Skeletal muscle cell (primary cell): ENCODE results near the gene MIS12.

Experiments
- DNase-seq: peaks from one replicate; pipeline ENCODE4 v3.0.0-alpha.2; 2010; ENCODE audit warnings: low read depth
- H3K4me3 ChIP-seq: 2 replicates; pipeline ENCODE4 v1.5.1; 2011; ENCODE audit warnings: low read depth, mild to moderate bottlenecking, control low read depth, low read length, moderate library complexity

MIS12 gene

DNA sequence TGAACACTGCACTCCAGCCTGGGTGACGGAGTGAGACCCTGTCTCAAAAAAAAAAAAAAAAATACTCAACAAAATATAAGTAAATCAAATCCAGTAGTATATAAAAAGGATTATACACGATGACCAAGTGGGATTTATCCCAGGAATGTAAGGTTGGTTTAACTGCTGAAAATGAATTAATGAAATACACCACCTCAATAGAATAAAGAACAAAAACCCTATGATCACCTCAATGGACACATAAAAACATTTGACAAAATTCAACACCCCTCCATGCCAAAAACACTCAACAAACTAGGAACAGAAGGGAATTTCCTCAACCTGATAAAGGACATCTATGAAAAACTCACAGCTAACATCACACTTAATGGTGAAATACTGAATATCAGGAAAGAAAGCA, 6.6 kb downstream of the MIS12 start:
- no peak for DNase-seq
- no peak overlapping the region for H3K4me3 ChIP-seq

DNA sequence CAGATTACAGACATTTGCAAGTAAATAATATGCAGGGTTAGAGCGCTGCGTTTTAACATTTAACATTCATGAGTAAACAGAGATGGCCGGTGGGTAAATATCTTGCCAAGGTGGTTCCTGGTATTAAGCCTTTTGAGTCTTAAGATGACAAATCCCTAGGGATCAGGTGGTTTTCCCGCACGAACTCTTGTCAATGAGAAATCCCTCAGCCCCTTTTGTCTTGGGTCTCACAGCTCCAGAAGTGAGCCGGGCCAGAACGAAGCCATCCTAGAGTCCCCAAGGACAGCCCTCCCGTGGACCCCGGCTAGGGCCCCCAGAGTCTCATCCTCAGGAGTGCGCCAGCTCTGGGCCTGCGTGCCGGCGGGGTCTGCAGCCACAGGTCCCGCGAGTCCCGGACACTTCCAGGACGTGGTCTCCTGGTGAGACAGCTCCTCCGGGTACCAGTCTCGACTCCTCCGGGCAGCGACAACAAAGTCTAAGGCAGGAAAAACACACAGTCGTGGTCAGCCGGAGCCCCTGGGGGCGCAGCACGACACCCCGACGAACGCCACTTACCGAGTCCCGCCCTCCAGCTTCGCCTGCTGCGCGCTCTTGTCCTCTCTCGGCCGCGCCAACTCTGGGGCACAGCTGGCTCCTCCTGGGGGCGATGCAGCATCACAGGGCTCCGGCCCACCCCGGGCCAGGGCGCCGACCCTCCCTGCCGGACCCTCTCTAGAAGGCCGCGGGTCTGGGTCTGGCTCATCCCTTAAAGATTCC, 13.3 kb downstream of the MIS12 start:
- peak overlapping the region; percentile 75 for H3K4me3 ChIP-seq

DNA sequence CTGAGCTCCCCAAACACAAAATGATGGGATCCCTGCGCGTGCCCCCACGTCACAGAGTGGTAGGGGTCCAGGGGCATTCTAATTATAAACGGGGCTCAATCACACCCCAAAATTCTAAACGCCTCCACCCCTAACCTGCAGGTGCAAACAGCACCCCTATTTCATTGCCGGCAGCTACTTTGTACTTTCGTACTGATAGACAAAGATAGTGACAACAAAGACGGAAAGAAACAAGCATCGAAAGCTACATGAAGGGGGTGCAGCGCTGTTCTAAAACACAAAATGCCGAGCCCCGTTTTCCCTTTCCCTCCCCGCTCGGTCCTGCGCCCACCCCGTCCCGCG, 13.9 kb downstream of the MIS12 start:
- no peak for DNase-seq
- H3K4me3 ChIP-seq, result peak overlapping the region; percentile 75

More for the DNA sequence above, 13.3 kb downstream of the MIS12 start:
- no peak for DNase-seq

DNA sequence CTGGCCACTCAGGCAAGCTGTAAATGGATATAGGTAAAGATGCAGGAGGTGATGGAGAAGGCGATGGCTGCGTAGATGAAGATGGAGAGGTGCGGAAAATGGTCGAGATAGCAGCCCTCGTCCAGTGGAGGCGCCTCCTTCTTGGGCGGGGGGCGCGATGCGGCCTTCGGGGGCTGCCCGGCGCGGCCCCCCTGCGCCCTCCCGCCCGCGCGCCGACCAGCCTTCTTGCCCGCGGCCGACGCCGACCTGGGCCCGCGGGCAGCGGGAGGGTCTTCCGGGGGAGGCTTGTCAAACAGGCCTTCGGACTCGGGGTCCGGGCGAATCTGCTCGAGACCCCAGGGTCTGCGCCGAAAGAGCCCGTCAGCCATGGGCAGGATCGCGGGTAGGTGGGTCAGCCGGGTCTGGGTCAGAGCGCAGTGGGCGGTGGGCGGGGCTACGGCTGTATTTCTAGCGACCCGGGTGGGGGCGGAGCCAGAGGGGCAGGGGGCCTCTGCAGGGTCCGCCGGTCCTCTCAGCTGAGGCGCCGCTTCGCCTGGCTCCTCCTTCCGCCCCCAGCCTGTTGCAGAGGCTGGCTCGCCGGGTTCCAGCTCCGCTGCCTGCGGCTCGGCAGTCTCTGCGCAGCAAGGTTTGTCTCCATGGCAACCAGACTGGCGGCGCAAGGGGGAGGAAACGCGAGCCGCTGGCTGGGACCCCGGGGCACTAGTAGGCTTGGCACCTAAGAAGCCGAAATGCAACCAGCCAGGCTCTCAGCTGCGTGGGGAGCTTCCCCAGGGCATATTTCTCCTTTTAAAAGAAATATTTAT, 14.4 kb downstream of the MIS12 start:
- DNase-seq, result peak; percentile 80

DNA sequence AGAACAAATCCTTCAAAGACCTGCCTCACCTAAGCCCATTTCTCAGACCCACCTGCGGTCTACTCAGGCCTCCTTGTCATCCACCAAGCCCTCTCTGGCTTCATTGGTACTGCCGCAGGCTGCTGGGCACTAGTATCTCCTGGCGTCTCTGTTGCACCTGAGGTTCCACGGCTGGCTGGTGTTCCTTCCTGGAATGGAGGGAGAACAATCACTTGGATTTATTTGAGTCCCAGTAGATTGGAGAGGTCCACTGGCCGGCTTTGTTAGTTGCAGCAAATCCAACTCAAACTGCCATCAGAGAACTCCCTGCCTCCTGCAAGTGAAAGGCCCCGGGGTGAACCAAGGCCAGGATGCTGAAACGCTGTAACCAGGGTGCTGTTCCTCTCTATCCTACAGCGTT, 15.3 kb downstream of the MIS12 start:
- H3K4me3 ChIP-seq, result no peak overlapping the region
- no peak for DNase-seq

More for the DNA sequence above, 14.4 kb downstream of the MIS12 start:
- peak overlapping the region; percentile 75 for H3K4me3 ChIP-seq

DNA sequence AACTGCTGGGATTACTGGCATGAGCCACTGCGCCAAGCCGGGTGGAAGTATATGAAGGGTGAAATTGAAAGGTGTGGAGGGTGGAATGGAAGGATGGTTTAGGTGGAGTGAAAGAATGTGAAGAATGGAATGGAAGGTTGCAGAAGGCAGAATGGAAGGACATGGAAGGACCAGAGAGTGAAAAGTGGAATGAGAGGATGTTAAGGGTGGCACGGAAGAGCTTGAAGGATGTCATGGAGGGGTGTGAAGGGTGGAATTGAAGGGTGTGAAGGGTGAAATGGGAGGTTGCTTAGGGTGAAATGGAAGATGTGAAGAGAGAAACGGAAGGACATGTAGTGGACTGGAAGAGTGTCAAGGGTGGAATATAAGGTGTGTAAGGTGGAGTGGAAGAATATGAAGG, 16.2 kb downstream of the MIS12 start:
- DNase-seq, result no peak

DNA sequence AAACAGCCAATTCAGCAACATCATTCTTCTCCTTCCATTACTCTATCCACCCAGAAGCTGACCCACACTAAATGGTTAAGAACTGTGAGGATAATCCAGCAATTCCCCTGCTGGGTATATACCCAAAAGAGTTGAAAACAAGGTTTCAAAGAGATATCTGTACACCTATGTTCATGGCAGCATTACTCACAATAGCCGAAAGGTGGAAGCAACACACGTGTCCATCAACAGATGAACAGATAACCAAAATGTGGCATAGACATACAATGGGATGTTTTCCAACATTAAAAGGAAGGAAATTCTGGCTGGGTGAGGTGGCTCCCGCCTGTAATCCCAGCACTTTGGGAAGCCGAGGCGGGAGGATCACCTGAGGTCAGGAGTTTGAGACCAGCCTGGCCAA, 19.9 kb downstream of the MIS12 start:
- no peak for DNase-seq
- no peak overlapping the region for H3K4me3 ChIP-seq

More for the DNA sequence above, 16.2 kb downstream of the MIS12 start:
- H3K4me3 ChIP-seq, result no peak overlapping the region

DNA sequence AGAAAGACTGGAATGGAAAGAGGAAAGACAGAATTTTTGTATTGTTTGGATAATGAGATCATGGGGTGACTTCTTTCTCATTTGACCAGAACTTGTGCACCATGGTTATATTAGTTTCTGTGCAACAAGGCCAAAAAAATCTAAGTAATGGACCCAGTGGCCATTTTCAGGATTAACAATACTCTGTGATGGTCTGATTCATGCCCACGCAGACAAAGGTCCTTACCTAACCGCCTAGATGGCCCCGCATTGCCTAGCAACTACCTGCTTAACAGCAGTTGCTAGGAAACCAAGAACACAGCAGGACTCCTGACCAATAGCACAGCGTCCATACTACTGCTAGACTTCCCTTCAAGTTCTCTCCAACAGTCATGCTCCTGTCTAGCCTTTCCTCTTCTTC, 22.4 kb downstream of the MIS12 start:
- DNase-seq, result peak; percentile 32
- no peak overlapping the region for H3K4me3 ChIP-seq

DNA sequence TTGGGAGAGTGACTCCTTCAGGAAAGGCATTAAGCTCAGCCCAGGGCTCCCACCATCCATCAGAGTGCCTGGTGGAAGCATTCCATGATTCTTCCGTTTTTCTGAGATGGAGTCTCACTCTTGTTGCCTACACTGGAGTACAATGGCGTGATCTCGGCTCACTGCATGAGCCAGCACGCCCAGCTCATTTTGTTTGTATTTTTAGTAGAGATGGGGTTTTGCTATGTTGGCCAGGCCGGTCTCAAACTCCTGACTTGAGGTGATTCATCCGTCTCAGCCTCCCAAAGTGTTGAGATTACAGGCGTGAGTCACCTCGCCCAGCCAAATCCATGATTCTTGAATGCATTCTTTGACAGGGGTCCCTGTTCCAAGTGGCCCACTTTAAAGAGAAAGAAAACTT, 23.1 kb downstream of the MIS12 start:
- DNase-seq, result no peak

DNA sequence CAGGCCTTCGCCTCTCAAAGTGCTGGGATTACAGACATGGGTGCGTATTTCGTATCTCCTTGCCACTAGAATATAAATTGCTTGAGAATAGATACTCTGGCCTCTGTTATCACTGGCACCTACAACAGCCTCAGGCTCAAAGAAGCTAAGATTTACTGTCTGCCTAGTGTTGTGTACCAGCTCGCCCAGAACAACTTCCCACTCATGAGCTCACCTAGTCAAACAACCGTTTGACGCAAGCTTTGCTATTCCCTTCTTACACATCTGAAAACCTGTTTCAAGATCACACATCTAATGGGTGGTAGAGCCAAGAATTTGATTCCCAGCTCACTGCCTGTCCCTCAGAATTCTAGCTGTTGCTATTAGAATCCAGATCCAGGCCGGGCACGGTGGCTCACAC, 24.4 kb downstream of the MIS12 start:
- DNase-seq, result no peak
- H3K4me3 ChIP-seq, result no peak overlapping the region

More for the DNA sequence above, 23.1 kb downstream of the MIS12 start:
- no peak overlapping the region for H3K4me3 ChIP-seq

DNA sequence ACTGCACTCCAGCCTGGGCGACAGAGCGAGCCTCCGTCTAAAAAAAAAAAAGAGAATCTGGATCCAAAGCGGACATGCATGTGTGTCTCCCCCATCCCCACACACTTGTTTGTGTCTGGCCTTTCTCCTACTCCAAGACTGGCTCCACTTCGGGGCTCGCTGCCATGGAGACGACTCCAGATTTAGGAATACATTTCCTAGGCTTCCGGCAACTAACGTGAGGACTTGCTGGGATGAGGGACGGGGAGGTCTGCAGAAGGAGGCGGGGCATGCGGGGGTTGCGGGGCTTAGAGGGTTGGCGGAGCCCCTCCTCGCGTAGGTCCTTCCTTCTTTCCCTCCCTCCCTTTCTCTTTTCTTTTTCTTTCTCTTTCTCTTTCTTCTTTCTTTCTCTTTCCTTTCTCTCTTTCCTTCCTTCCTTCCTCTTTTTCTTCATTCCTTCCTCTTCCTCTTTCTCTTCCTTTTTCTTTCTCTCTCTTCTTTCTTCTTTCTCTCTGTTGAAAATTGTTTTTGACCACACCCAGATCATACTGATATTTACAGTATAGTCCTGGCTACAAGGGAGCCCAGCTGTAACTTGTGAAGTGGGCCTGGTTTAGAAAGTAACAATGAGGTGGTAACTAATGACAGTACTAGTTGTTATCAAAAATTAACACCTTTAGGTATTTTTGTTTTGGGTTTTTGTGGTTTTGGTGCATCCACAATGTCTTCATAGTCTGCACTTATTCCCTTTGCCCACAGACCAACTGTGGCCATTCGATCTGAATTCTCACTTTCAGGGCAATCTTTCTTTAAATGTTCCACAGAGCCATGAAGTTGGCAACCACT, 25.2 kb downstream of the MIS12 start:
- H3K4me3 ChIP-seq, result no peak overlapping the region
- DNase-seq, result no peak

DNA sequence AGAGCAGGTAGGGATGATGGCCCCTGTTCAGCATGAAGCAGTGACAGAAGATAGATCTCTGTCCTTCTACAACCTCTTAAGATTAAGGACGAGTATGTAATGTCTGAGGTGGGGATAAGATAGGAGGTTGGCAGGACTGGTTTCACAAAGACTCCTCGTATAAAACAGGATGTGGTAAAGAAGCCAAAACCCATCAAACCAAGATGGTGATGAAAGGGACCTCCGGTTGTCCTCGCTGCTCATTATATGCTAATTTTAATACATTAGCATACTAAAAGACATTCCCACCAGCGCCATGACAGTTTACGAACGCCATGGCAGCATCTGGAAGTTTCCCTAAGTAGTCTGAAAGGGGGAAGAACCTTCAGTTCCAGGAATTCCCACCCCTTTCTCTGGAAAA, 27.3 kb downstream of the MIS12 start:
- no peak for DNase-seq
- no peak overlapping the region for H3K4me3 ChIP-seq

DNA sequence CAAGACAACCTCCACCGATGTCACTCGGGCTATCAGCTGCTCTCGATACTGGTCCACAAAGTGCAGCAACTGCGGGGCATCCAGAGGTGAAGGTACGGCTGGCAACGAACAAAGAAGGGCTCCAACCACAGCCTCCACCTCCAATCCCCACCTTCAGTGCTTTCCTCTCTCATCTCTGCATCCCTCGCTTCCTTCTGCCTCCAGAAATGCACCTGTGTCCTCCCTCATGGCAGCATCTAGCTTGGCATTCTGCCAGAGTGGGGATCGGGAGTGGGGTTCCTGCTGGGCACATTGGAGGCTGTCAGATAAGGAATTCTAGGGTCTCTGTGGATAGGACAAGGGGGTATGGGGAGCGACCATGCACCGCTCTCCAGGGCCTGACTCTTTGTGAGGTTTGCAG, 28.6 kb downstream of the MIS12 start:
- no peak for DNase-seq
- H3K4me3 ChIP-seq, result no peak overlapping the region

DNA sequence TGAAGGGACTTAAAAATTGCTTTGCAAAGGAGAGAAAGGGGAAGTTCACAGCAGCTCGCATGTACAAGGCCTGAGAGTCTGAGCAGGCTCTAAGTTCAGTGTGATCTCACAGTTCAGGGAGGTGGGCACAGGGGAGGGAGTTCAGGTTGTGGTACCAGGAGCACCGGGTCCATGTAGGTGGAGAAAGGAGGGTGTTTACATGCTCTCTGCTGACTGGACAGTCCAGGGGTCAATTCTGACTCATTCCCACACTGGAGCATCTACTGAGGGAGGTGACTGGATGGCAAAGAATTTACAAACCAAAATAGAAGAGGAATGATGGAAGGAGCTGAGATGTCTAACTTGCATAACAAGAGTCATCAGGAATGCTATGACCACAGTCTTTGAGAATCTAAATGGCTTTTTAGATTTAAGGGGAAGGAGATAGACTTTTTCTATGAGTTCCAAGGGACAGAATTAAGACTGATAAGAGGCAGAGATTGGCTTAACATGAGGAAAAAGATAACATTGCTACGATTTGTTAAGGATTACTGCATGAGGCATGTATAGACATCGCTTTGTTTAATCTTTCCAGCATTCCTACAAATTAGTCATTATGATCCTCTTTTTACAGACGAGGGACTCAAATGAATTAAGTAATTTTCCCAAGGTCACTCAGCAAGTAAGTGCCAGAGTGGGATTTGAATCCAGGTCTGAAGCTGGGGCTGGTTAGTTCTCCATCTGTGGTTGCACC, 29.9 kb downstream of the MIS12 start:
- peak; percentile 90 for DNase-seq
- H3K4me3 ChIP-seq, result no peak overlapping the region

DNA sequence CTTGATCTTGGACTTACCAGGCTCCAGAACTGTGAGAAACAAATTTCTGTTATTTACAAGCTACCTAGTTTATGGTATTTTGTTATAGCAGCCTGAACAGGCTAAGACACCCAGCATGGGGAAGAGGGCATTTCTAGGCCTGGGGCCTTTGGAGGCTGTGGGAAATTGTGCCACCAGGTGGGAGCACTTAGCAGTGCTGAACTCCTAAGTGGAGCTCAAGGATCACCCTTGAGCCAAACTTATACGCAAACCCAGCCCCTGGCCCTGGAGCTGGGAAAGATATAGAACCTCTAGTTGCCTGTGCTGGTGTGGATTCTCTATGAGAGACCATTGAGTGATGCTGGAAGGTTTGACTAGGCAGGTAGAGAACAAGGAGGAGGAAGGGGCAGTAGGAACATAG, 36.1 kb downstream of the MIS12 start:
- no peak overlapping the region for H3K4me3 ChIP-seq
- DNase-seq, result no peak

DNA sequence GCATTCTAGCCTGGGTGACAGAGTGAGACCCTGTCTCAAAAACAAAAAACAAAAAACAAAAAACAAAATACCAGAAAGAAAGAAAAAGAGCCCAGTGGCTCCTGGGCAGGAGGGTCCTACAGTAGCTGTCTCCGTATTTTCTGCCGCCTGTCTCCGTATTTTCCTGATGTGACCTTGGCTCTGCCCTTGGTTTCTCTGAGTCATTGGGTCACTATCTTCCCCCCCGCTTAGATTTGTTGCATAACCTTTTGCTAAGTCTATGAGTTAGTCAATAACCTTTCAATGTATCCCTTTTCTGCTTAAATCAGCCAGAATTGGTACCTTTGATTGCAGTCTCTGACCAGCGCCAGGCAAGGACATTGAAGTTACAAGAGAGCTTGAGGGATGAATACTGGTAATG, 36.9 kb downstream of the MIS12 start:
- no peak for DNase-seq
- no peak overlapping the region for H3K4me3 ChIP-seq

DNA sequence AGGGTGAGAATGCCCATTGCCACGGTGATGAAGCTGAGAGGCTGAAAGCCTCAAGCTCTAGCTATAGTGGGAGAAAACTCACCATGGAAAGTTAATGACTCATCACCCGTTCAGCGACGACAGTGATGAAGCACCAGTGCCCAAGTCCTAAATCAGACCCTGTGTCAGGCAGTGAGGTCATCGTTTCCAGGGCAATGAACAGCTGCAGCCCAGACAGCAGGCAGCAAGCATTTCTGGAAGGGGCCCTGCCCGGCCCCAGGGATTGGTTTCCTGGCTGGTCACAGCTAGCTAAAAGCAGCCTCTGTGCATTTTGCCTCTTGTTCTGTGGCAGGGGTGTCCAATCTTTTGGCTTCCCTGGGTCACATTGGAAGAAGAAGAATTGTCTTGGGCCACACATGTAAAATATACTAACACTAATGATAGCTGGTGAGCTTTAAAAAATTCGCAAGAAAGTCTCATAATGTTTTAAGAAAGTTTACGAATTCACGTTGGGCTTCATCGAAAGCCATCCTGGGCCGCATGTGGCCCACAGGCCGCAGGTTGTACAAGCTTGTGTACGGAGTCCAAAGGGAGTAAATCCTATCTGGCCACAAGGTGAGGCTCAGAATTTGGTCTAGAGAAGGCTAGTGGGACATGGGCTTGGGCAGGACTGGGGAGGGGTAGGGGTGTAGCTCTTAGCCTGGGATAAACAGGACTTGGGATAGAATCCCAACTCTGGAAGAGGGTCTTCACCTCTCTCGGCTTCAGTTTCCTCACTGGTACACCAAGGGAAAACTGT, 40.6 kb downstream of the MIS12 start:
- peak; percentile 93 for DNase-seq

DNA sequence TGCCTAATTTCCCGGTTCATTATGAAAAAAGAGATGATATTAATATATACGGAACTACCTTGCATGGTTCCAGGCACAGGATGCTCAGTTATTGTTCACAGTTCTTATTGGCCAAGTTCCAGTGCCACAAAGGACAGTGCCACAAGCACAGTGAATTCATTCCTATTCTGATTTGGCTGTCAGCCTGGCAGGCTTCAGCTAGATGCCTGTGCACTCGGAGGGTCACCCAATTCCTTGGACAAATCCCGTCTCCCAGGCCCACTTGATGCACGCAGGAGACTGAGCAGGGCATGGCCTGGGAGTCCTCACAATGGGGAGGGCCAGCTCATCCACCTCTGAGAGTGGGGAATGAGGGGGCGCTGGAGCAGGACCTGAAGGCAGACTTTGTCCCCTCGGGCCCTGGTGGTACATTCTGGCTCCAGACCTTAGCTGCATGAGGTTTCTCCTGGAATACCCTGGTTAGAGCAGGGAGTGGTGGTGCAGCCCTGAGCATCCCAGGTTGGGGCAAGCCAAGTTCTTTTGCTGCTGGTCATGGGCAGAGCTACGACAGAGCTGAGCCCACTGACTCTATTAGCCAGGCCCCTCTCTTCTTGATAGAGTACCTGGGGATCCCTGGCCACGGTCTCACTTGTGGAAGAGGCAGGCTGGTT, 41.4 kb downstream of the MIS12 start:
- DNase-seq, result no peak
- H3K4me3 ChIP-seq, result no peak overlapping the region

More for the DNA sequence above, 40.6 kb downstream of the MIS12 start:
- no peak overlapping the region for H3K4me3 ChIP-seq
